Karpas-422 (cell line): ENCODE measurements around the gene NTNG2. TPM values are rescaled to one million over a fixed set of nuclear protein-coding genes. Genes with fewer than 3 reads are reported as not detected.

Source experiments
- DNase-seq: peaks from one replicate; pipeline ENCODE4 v3.0.0-alpha.2; 2015
- H2AFZ ChIP-seq: fragments of 200-600 bp; sonication (generic); 2 replicates; pipeline ENCODE4 v1.6.1; 2014; ENCODE audit warnings: antibody characterized with exemption, low read length, mixed read lengths
- H3K27ac ChIP-seq: fragments of 200-600 bp; sonication (generic); 2 replicates; pipeline ENCODE4 v1.5.1; 2014; ENCODE audit warnings: mild to moderate bottlenecking, low read length, moderate library complexity
- H3K27me3 ChIP-seq: fragments of 200-600 bp; sonication (generic); 2 replicates; pipeline ENCODE4 v1.6.1; 2014; ENCODE audit warnings: low read length, mixed read lengths
- H3K36me3 ChIP-seq: fragments of 200-600 bp; sonication (generic); 2 replicates; pipeline ENCODE4 v1.6.1; 2014; ENCODE audit warnings: low read length, mixed read lengths; ENCODE audit not compliant: insufficient read depth
- H3K4me1 ChIP-seq: fragments of 200-600 bp; sonication (generic); 2 replicates; pipeline ENCODE4 v1.6.1; 2014; ENCODE audit warnings: mild to moderate bottlenecking, low read length, mixed read lengths
- H3K4me2 ChIP-seq: fragments of 200-600 bp; sonication (generic); 2 replicates; pipeline ENCODE4 v1.6.1; 2014; ENCODE audit warnings: low read length, low read depth, mild to moderate bottlenecking; ENCODE audit not compliant: poor library complexity, severe bottlenecking
- H3K4me3 ChIP-seq: fragments of 200-600 bp; sonication (generic); 2 replicates; pipeline ENCODE4 v1.5.1; 2014; ENCODE audit warnings: mild to moderate bottlenecking, antibody characterized with exemption, low read length, mixed read lengths
- H3K79me2 ChIP-seq: fragments of 200-600 bp; sonication (generic); 2 replicates; pipeline ENCODE4 v1.6.1; 2014; ENCODE audit warnings: mild to moderate bottlenecking, low read length, mixed read lengths
- H3K9ac ChIP-seq: fragments of 200-600 bp; sonication (generic); 2 replicates; pipeline ENCODE4 v1.6.0; 2014; ENCODE audit warnings: low read length
- H3K9me2 ChIP-seq: fragments of 200-600 bp; sonication (generic), shearing (Covaris generic); replicated peaks from 2 replicates; pipeline ENCODE4 v1.6.0; 2014; ENCODE audit warnings: mild to moderate bottlenecking, low read length, moderate library complexity; ENCODE audit not compliant: insufficient read depth
- H3K9me3 ChIP-seq: fragments of 300-700, 200-600 bp; sonication (generic); 2 replicates; pipeline ENCODE4 v1.6.1; 2014; ENCODE audit warnings: low read length, mixed read lengths
- H4K20me1 ChIP-seq: fragments of 200-600 bp; sonication (generic); 2 replicates; pipeline ENCODE4 v1.6.1; 2014; ENCODE audit warnings: mild to moderate bottlenecking, antibody characterized with exemption, low read length, low read depth; ENCODE audit not compliant: insufficient read depth
- total RNA-seq: library from RNA; depleted of rRNA; stranded (reverse); fragments of >200 nt; shearing (Covaris generic); gene quantifications from 2 replicates; pipeline ENCODE4 v1.2.3, GENCODE V29; 2014; ENCODE audit warnings: low replicate concordance

NTNG2 gene
- total RNA-seq, 1 experiment from 2014 or later = 2.5 TPM

GRCh38 chr9:132197856-132198550, 36.1 kb downstream of the NTNG2 start:
- Histone ChIP-seq H3K9ac (no peak overlapping the region), H3K9me2 (no peaks in the 10 kb centered on the region), H3K27ac (no peak overlapping the region), H3K36me3 (no peaks in the 10 kb centered on the region), H3K9me3 (no peaks in the 10 kb centered on the region), H3K4me3 (no peak overlapping the region), H4K20me1 (peaks cover 7% of the 10 kb centered on the region; the same call in 1 of the 2 replicates), H3K4me2 (no peak overlapping the region), H2AFZ (no peak overlapping the region), H3K79me2 (no peaks in the 10 kb centered on the region), H3K4me1 (no peaks in the 10 kb centered on the region), H3K27me3 (no peaks in the 10 kb centered on the region)
- DNase-seq = no peak

- Histone ChIP-seq H3K4me3 (no peak overlapping the region), H3K36me3 (no peaks in the 10 kb centered on the region), H3K9ac (no peak overlapping the region), H3K27ac (no peak overlapping the region), H3K9me3 (no peaks in the 10 kb centered on the region), H3K27me3 (no peaks in the 10 kb centered on the region), H3K4me1 (no peaks in the 10 kb centered on the region), H3K79me2 (no peaks in the 10 kb centered on the region), H2AFZ (no peak overlapping the region), H4K20me1 (peaks cover 7% of the 10 kb centered on the region; the same call in 1 of the 2 replicates), H3K9me2 (no peaks in the 10 kb centered on the region), H3K4me2 (no peak overlapping the region)
- DNase-seq = no peak
Measured at GRCh38 chr9:132199056-132199455, 37.2 kb downstream of the NTNG2 start.

GRCh38 chr9:132200706-132201105, 38.8 kb downstream of the NTNG2 start:
- Histone ChIP-seq H3K9me3 (no peaks in the 10 kb centered on the region), H3K79me2 (no peaks in the 10 kb centered on the region), H3K9me2 (no peaks in the 10 kb centered on the region), H3K9ac (no peak overlapping the region), H3K36me3 (no peaks in the 10 kb centered on the region), H4K20me1 (peaks cover 7% of the 10 kb centered on the region; the same call in 1 of the 2 replicates), H3K27me3 (no peaks in the 10 kb centered on the region), H3K4me1 (no peaks in the 10 kb centered on the region), H3K27ac (no peak overlapping the region), H2AFZ (no peak overlapping the region), H3K4me3 (no peak overlapping the region), H3K4me2 (no peak overlapping the region)
- no peak for DNase-seq

- Histone ChIP-seq H3K9me2 (no peaks in the 10 kb centered on the region), H3K4me1 (no peaks in the 10 kb centered on the region), H3K4me2 (no peak overlapping the region), H3K4me3 (no peak overlapping the region), H3K27me3 (no peaks in the 10 kb centered on the region), H4K20me1 (peaks cover 7% of the 10 kb centered on the region; the same call in 1 of the 2 replicates), H3K9ac (no peak overlapping the region), H3K9me3 (no peaks in the 10 kb centered on the region), H2AFZ (no peak overlapping the region), H3K79me2 (no peaks in the 10 kb centered on the region), H3K27ac (no peak overlapping the region), H3K36me3 (no peaks in the 10 kb centered on the region)
- no peak for DNase-seq
Measured at GRCh38 chr9:132201139-132201538, 39.3 kb downstream of the NTNG2 start.

GRCh38 chr9:132201780-132202703, 40.2 kb downstream of the NTNG2 start:
- H3K4me2 ChIP-seq = no peak overlapping the region
- H3K79me2 ChIP-seq = no peaks in the 10 kb centered on the region
- H3K36me3 ChIP-seq = no peaks in the 10 kb centered on the region
- no peaks in the 10 kb centered on the region for H3K9me2 ChIP-seq
- no peak for DNase-seq
- no peak overlapping the region for H3K27ac ChIP-seq
- no peak overlapping the region for H3K4me3 ChIP-seq
- H3K4me1 ChIP-seq = no peaks in the 10 kb centered on the region
- no peaks in the 10 kb centered on the region for H3K27me3 ChIP-seq
- H3K9ac ChIP-seq = no peak overlapping the region
- H4K20me1 ChIP-seq = peaks cover 7% of the 10 kb centered on the region; the same call in 1 of the 2 replicates
- H2AFZ ChIP-seq = no peak overlapping the region
- H3K9me3 ChIP-seq = no peaks in the 10 kb centered on the region

- no peak overlapping the region for H3K4me3 ChIP-seq
- no peak overlapping the region for H2AFZ ChIP-seq
- H3K9me2 ChIP-seq = no peaks in the 10 kb centered on the region
- no peak overlapping the region for H3K4me2 ChIP-seq
- no peaks in the 10 kb centered on the region for H3K27me3 ChIP-seq
- H3K79me2 ChIP-seq = no peaks in the 10 kb centered on the region
- no peak overlapping the region for H3K9ac ChIP-seq
- H3K9me3 ChIP-seq = no peaks in the 10 kb centered on the region
- no peaks in the 10 kb centered on the region for H3K4me1 ChIP-seq
- DNase-seq = no peak
- no peak overlapping the region for H3K27ac ChIP-seq
- no peaks in the 10 kb centered on the region for H3K36me3 ChIP-seq
- peaks cover 7% of the 10 kb centered on the region; the same call in 1 of the 2 replicates for H4K20me1 ChIP-seq
Measured at GRCh38 chr9:132204883-132205282, 43.0 kb downstream of the NTNG2 start.

- Histone ChIP-seq H3K79me2 (no peaks in the 10 kb centered on the region), H3K27ac (no peak overlapping the region), H3K36me3 (no peaks in the 10 kb centered on the region)
Measured at GRCh38 chr9:132207215-132207614, 45.4 kb downstream of the NTNG2 start.

More at GRCh38 chr9:132207215-132207614, 45.4 kb downstream of the NTNG2 start:
- no peak overlapping the region for H3K4me2 ChIP-seq
- H2AFZ ChIP-seq = no peak overlapping the region
- H3K4me1 ChIP-seq = no peaks in the 10 kb centered on the region
- no peak overlapping the region for H3K9ac ChIP-seq
- no peaks in the 10 kb centered on the region for H3K9me2 ChIP-seq
- DNase-seq = no peak
- H4K20me1 ChIP-seq = no peaks in the 10 kb centered on the region
- H3K9me3 ChIP-seq = no peaks in the 10 kb centered on the region
- H3K4me3 ChIP-seq = no peak overlapping the region
- no peaks in the 10 kb centered on the region for H3K27me3 ChIP-seq
